ENCODE results near the gene CD151. TPM values are rescaled to one million over a fixed set of nuclear protein-coding genes. Genes with fewer than 3 reads are reported as not detected.

The CD151 gene
- total RNA-seq, 2 donors from 2014 or later: 371 to 396 TPM

GRCh38 chr11:834371-835316 lies 1.9 kb downstream of the CD151 start:
- Histone ChIP-seq H3K27me3 (peaks cover 13% of the 10 kb centered on the region), H3K4me3 (peak overlapping the region; percentile 77), H3K36me3 (peaks cover 17% of the 10 kb centered on the region), H3K9ac (ENCODE audit: low read depth in 2 of 2, low read length in 2 of 2) (peak overlapping the region; percentile 40 to 93), H3K27ac (peak overlapping the region; percentile 89), H3K4me1 (peaks cover 28% of the 10 kb centered on the region), H3K9me3 (no peaks in the 10 kb centered on the region)
- TF ChIP-seq CTCF (IDR thresholded peaks at IDR 0.05): no peak
- DNase-seq: peak; percentile 85
- intact Hi-C loops (cut with DNase I): no loop called here

GRCh38 chr11:836274-836673 lies 3.5 kb downstream of the CD151 start:
- H3K9me3 ChIP-seq: no peaks in the 10 kb centered on the region
- peaks cover 3% of the 10 kb centered on the region for H3K27me3 ChIP-seq
- DNase-seq: no peak
- intact Hi-C loops (cut with DNase I): no loop called here
- H3K4me1 ChIP-seq: peaks cover 34% of the 10 kb centered on the region
- no peak overlapping the region for H3K4me3 ChIP-seq
- TF ChIP-seq CTCF (IDR thresholded peaks at IDR 0.05): no peak
- no peak overlapping the region for H3K27ac ChIP-seq
- no peak overlapping the region for H3K9ac ChIP-seq (ENCODE audit: low read depth in 2 of 2, low read length in 2 of 2)
- peaks cover 21% of the 10 kb centered on the region for H3K36me3 ChIP-seq

GRCh38 chr11:836700-837099 lies 3.9 kb downstream of the CD151 start:
- Histone ChIP-seq H3K4me3 (no peak overlapping the region), H3K4me1 (peaks cover 35% of the 10 kb centered on the region), H3K27me3 (no peaks in the 10 kb centered on the region), H3K36me3 (peaks cover 21% of the 10 kb centered on the region), H3K27ac (no peak overlapping the region), H3K9ac (ENCODE audit: low read depth in 2 of 2, low read length in 2 of 2) (peak overlapping the region in 1 of 2 donors; percentile 19), H3K9me3 (no peaks in the 10 kb centered on the region)
- TF ChIP-seq CTCF (IDR thresholded peaks at IDR 0.05): no peak
- intact Hi-C loops (cut with DNase I): no loop called here
- DNase-seq: no peak

- Histone ChIP-seq H3K4me3 (no peak overlapping the region), H3K9me3 (no peaks in the 10 kb centered on the region), H3K27ac (no peak overlapping the region), H3K27me3 (no peaks in the 10 kb centered on the region), H3K4me1 (peaks cover 31% of the 10 kb centered on the region), H3K9ac (ENCODE audit: low read depth in 2 of 2, low read length in 2 of 2) (peak overlapping the region in 1 of 2 donors; percentile 19), H3K36me3 (peaks cover 21% of the 10 kb centered on the region)
- intact Hi-C loops (cut with DNase I): no loop called here
- no peak for TF ChIP-seq CTCF (IDR thresholded peaks at IDR 0.05)
- DNase-seq: no peak
Observed at GRCh38 chr11:837189-837989, 4.6 kb downstream of the CD151 start.

- Histone ChIP-seq H3K27me3 (no peaks in the 10 kb centered on the region), H3K4me1 (peaks cover 30% of the 10 kb centered on the region), H3K36me3 (peaks cover 21% of the 10 kb centered on the region), H3K9ac (ENCODE audit: low read depth in 2 of 2, low read length in 2 of 2) (no peak overlapping the region), H3K9me3 (no peaks in the 10 kb centered on the region), H3K4me3 (no peak overlapping the region), H3K27ac (no peak overlapping the region)
- DNase-seq: no peak
- intact Hi-C loops (cut with DNase I): no loop called here
- no peak for TF ChIP-seq CTCF (IDR thresholded peaks at IDR 0.05)
Observed at GRCh38 chr11:837990-838307, 5.2 kb downstream of the CD151 start.
